SH-SY5Y (cell line): ENCODE measurements around the gene PREP.

Experiments used
- GATA2 ChIP-seq: IDR thresholded peaks from 2 replicates; pipeline ENCODE4 v1.6.1; 2011; ENCODE audit warnings: mild to moderate bottlenecking, low read depth, low read length
- GATA3 ChIP-seq: IDR thresholded peaks from 2 replicates; pipeline ENCODE4 v1.6.1; 2011; ENCODE audit warnings: low read depth, mild to moderate bottlenecking, low read length, moderate library complexity

The PREP gene

GRCh38 chr6:105256619-105257018 is 146.3 kb downstream of the PREP start:
- TF ChIP-seq GATA3 (no peak), GATA2 (no peak)

- no peak for TF ChIP-seq GATA2
- no peak for TF ChIP-seq GATA3
These were observed 149.1 kb downstream of the PREP start for GRCh38 chr6:105253787-105254186.

- TF ChIP-seq GATA2 (no peak), GATA3 (no peak)
These were observed 151.2 kb downstream of the PREP start for GRCh38 chr6:105251689-105252088.

- TF ChIP-seq GATA2 (no peak), GATA3 (no peak)
These were observed 152.3 kb downstream of the PREP start for GRCh38 chr6:105250533-105250932.

- TF ChIP-seq GATA2 (no peak), GATA3 (no peak)
These were observed 159.4 kb downstream of the PREP start for GRCh38 chr6:105243487-105243886.

- no peak for TF ChIP-seq GATA3
- no peak for TF ChIP-seq GATA2
These were observed 167.7 kb downstream of the PREP start for GRCh38 chr6:105235155-105235554.
